ENCODE data around the gene DOCK4. TPM values are rescaled to one million over a fixed set of nuclear protein-coding genes. Genes with fewer than 3 reads are reported as not detected.

DOCK4 gene
- total RNA-seq, 4 donors from 2014 or later, result 12.7 to 28.4 (median 19.5) TPM

DNA sequence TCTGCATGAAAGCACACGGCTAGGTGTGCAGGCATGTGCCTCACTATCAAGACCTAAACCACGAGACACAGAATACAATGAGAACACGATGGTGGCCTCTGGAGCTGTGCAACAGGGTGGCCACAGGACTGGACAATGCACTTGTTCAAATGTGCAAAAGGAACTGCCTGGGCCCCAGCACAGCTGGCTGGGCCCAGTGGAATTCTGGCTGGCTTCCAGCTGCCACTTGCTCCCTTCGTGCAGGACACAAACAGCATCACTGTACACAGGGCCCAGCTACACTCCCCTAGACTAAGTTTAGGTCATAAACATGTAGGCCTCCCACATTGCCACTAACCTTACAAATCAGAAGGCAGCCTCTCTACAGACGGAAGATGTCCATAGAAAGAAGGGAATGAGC lies 23.4 kb downstream of the DOCK4 start:
- Histone ChIP-seq H3K4me3 (no peak overlapping the region), H3K36me3 (no peaks in the 10 kb centered on the region), H3K4me1 (peaks cover 0 to 11% (median 0%) of the 10 kb centered on the region in 4 donors), H3K27ac (no peak overlapping the region), H3K9me3 (no peaks in the 10 kb centered on the region), H3K27me3 (no peaks in the 10 kb centered on the region)
- no peak for TF ChIP-seq EP300 (IDR thresholded peaks at IDR 0.05; ENCODE audit: low read depth)
- no peak for TF ChIP-seq POLR2A (IDR thresholded peaks at IDR 0.05)
- TF ChIP-seq POLR2AphosphoS5 (IDR thresholded peaks at IDR 0.05), result no peak
- TF ChIP-seq, protein P1, sequence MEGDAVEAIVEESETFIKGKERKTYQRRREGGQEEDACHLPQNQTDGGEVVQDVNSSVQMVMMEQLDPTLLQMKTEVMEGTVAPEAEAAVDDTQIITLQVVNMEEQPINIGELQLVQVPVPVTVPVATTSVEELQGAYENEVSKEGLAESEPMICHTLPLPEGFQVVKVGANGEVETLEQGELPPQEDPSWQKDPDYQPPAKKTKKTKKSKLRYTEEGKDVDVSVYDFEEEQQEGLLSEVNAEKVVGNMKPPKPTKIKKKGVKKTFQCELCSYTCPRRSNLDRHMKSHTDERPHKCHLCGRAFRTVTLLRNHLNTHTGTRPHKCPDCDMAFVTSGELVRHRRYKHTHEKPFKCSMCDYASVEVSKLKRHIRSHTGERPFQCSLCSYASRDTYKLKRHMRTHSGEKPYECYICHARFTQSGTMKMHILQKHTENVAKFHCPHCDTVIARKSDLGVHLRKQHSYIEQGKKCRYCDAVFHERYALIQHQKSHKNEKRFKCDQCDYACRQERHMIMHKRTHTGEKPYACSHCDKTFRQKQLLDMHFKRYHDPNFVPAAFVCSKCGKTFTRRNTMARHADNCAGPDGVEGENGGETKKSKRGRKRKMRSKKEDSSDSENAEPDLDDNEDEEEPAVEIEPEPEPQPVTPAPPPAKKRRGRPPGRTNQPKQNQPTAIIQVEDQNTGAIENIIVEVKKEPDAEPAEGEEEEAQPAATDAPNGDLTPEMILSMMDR (IDR thresholded peaks at IDR 0.05), result no peak
- WGBS, 2 donors (ENCODE audit: low coverage in 1 of 2), result 62% methylated on average over 5 of the region's 5 CpGs; no CpG with 5 or more reads in 1 of the 2 donors
- intact Hi-C loops (cut with DNase I; ENCODE audit: low total_unique reads) (no loop called here), in situ Hi-C loops (cut with MboI; ENCODE audit: low pct_ligation_motif_present in 1 of 4, low pct_unique_long_range_greater_than_20kb in 1 of 4, low sequenced_read_pairs in 3 of 4) (no loop called here)
- no peak for DNase-seq

DNA sequence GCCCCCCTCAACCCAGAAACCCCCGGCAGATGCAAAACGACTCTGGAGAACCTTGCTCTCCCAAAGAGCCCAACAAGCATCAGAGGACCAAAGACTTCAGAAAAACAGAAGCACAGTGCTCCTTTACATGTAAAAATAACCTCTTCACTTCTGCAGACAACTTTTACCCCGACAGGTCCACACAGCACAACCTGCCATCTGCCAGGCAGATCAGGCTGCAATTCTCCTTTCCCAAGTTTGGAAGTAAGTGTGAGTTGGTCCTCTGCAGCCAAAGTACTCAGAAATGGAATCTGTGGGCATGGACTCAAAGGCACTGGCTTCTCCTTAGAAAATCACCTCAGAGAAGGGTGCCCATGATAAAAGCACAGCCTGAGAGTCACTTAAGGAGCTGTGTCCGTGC lies 26.0 kb downstream of the DOCK4 start:
- no peak for DNase-seq
- WGBS, 2 donors (ENCODE audit: low coverage in 1 of 2), result 85% methylated on average over 4 of the region's 4 CpGs; no CpG with 5 or more reads in 1 of the 2 donors
- H3K27me3 ChIP-seq, result no peaks in the 10 kb centered on the region
- TF ChIP-seq POLR2A (IDR thresholded peaks at IDR 0.05), result no peak
- TF ChIP-seq EP300 (IDR thresholded peaks at IDR 0.05; ENCODE audit: low read depth), result no peak
- TF ChIP-seq, protein P1 (IDR thresholded peaks at IDR 0.05), result no peak
- TF ChIP-seq POLR2AphosphoS5 (IDR thresholded peaks at IDR 0.05), result no peak
- peaks cover 0 to 10% (median 0%) of the 10 kb centered on the region in 4 donors for H3K4me1 ChIP-seq
- H3K27ac ChIP-seq, result no peak overlapping the region
- no peaks in the 10 kb centered on the region for H3K9me3 ChIP-seq
- no peaks in the 10 kb centered on the region for H3K36me3 ChIP-seq
- H3K4me3 ChIP-seq, result no peak overlapping the region
- in situ Hi-C loops (cut with MboI; ENCODE audit: low pct_ligation_motif_present in 1 of 4, low pct_unique_long_range_greater_than_20kb in 1 of 4, low sequenced_read_pairs in 3 of 4), result no loop called here
- intact Hi-C loops (cut with DNase I; ENCODE audit: low total_unique reads), result no loop called here

DNA sequence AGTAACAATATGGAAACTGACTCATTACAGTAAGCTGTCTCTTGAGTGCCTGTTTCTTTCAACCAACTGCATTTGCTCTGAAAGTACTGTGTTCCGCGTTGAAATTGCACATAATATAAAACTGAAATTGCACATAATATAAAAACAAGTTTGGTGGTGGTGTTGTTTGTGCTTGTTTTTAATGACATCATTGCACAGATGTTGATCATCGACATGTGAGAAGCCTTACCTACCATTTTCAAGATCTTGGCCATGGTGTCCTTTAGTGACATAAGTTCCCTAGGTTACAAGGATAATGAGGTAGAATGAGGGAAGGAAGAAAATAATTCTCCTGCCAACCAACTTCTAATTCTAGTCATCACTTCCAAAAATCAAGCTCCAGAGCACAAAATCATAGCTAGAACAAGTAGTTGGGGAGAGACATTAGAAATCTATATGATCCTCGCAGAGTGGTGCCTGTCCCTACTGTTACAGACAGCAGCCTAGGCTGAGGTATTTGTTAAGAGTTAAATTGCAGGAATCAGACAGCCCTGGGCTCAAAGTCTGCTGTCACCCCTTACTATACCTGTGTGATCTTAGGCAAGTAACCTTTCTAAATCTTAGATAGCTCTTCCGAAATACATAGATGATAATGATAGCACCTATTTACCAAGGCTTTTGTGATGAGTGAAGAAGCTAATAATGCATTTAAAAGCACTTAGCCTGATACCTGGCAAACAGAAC lies 29.3 kb downstream of the DOCK4 start:
- no peak for DNase-seq
- WGBS, 2 donors (ENCODE audit: low coverage in 1 of 2), result 81 to 83% methylated on average over 4 to 5 of the region's 5 CpGs
- no peaks in the 10 kb centered on the region for H3K9me3 ChIP-seq
- TF ChIP-seq POLR2AphosphoS5 (IDR thresholded peaks at IDR 0.05) (no peak), EP300 (IDR thresholded peaks at IDR 0.05; ENCODE audit: low read depth) (no peak), POLR2A (IDR thresholded peaks at IDR 0.05) (no peak)
- TF ChIP-seq, protein P1 (IDR thresholded peaks at IDR 0.05), result no peak
- H3K4me1 ChIP-seq, result peaks cover 0 to 4% (median 0%) of the 10 kb centered on the region in 4 donors
- H3K27ac ChIP-seq, result no peak overlapping the region
- H3K4me3 ChIP-seq, result no peak overlapping the region
- no peaks in the 10 kb centered on the region for H3K27me3 ChIP-seq
- in situ Hi-C loops (cut with MboI; ENCODE audit: low pct_ligation_motif_present in 1 of 4, low pct_unique_long_range_greater_than_20kb in 1 of 4, low sequenced_read_pairs in 3 of 4), result no loop called here
- intact Hi-C loops (cut with DNase I; ENCODE audit: low total_unique reads), result no loop called here
- H3K36me3 ChIP-seq, result no peaks in the 10 kb centered on the region

DNA sequence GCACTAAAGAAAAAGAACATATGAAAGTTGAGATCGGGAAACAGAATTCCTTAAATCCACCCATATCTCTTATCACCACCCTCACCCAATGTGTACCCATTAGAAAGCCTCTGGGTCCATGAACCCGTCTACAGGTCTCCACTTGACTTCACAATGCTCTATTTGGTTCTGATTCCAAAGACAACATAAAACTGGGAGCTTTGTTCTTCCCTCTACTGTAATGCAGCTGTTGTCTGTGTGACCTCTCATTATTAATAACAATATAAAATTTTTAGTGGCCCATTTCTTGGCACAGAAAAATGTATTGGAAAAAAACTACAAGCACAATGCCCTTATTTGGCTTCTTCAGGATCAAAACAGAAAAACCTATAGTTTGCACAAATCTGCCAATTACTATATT lies 30.0 kb downstream of the DOCK4 start:
- no peaks in the 10 kb centered on the region for H3K27me3 ChIP-seq
- intact Hi-C loops (cut with DNase I; ENCODE audit: low total_unique reads), result no loop called here
- H3K4me1 ChIP-seq, result peaks cover 0 to 4% (median 0%) of the 10 kb centered on the region in 4 donors
- in situ Hi-C loops (cut with MboI; ENCODE audit: low pct_ligation_motif_present in 1 of 4, low pct_unique_long_range_greater_than_20kb in 1 of 4, low sequenced_read_pairs in 3 of 4), result no loop called here
- TF ChIP-seq, protein P1 (IDR thresholded peaks at IDR 0.05), result no peak
- TF ChIP-seq POLR2A (IDR thresholded peaks at IDR 0.05) (no peak), EP300 (IDR thresholded peaks at IDR 0.05; ENCODE audit: low read depth) (no peak), POLR2AphosphoS5 (IDR thresholded peaks at IDR 0.05) (no peak)
- H3K36me3 ChIP-seq, result no peaks in the 10 kb centered on the region
- H3K27ac ChIP-seq, result no peak overlapping the region
- H3K4me3 ChIP-seq, result no peak overlapping the region
- DNase-seq, result no peak
- H3K9me3 ChIP-seq, result no peaks in the 10 kb centered on the region
- 80 to 90% methylated on average over 2 of the region's 2 CpGs for WGBS, 2 donors (ENCODE audit: low coverage in 1 of 2)
